ENCODE results near the gene LSM4.

GRCh38 chr19:18261474-18261873 is 61.4 kb downstream of the LSM4 start:
- TF ChIP-seq CTCF (conservative IDR thresholded peaks at IDR 0.05 in 1 of 2, IDR thresholded peaks at IDR 0.05 in 1 of 2; ENCODE audit: extremely low read depth in 1 of 2, insufficient read depth in 1 of 2, low read depth in 1 of 2, low read length in 2 of 2) (no peak), EZH2 (IDR thresholded peaks at IDR 0.05; ENCODE audit: borderline replicate concordance, low read length) (no peak)

All from mammary epithelial cell (primary cell).